Panc1 (cell line): ENCODE results near the gene ATG10. TPM values are rescaled to one million over a fixed set of nuclear protein-coding genes. Genes with fewer than 3 reads are reported as not detected.

Experiments used
- ATAC-seq: fragments of 200-7000 bp; cut with Tn5 transposase; 2 replicates; pipeline ENCODE4 v1.9.1; 2020; ENCODE audit warnings: mild to moderate bottlenecking, moderate library complexity
- BruUV-seq: library from RNA; stranded (reverse); fragments of 400-500 nt; replicated peaks from 2 replicates; lab custom pipeline; 2021; lab: Mats Ljungman, UMichigan
- CTCF ChIA-PET: fragments of 300-600 bp; sonication (Branson Sonifier 250); formaldehyde crosslinking; loops from one replicate; lab custom pipeline; 2022; ENCODE audit warnings: antibody characterized with exemption; lab: Charles Lee
- POLR2A ChIA-PET: fragments of 300-600 bp; sonication (Branson Sonifier 250); formaldehyde crosslinking; loops from one replicate; lab custom pipeline; 2022; ENCODE audit warnings: antibody characterized with exemption; lab: Charles Lee
- DNase-seq: peaks from one replicate; pipeline ENCODE4 v3.0.0-alpha.2; 2010; ENCODE audit warnings: low read depth, low spot score
- H3K27ac ChIP-seq: 2 replicates; pipeline ENCODE4 v1.5.1; 2011; ENCODE audit warnings: mild to moderate bottlenecking, low read length, inconsistent platforms
- H3K27me3 ChIP-seq: fragments of 200-500 bp; sonication (Bioruptor generic); 2 replicates; pipeline ENCODE4 v1.6.0; 2014; ENCODE audit warnings: low read length, inconsistent platforms; ENCODE audit not compliant: control insufficient read depth, insufficient read depth
- H3K36me3 ChIP-seq: fragments of 200-500 bp; sonication (Bioruptor generic); 2 replicates; pipeline ENCODE4 v1.5.1; 2014; ENCODE audit warnings: inconsistent platforms, mild to moderate bottlenecking, low read length, moderate library complexity; ENCODE audit not compliant: control insufficient read depth, insufficient read depth
- H3K4me1 ChIP-seq: 2 replicates; pipeline ENCODE4 v1.5.1; 2011; ENCODE audit warnings: inconsistent platforms, mild to moderate bottlenecking, low read length, moderate library complexity; ENCODE audit not compliant: control insufficient read depth, insufficient read depth
- H3K4me3 ChIP-seq, 2 experiments: 2 replicates each; pipeline ENCODE4 v1.5.1; 2011 to 2012; ENCODE audit warnings: low read depth in 2 of 2, low read length in 2 of 2, mild to moderate bottlenecking in 2 of 2, inconsistent platforms in 1 of 2, moderate library complexity in 1 of 2
- H3K9me3 ChIP-seq: fragments of 200-500 bp; sonication (Bioruptor generic); 2 replicates; pipeline ENCODE4 v1.5.1; 2014; ENCODE audit warnings: low read depth, mild to moderate bottlenecking, inconsistent platforms, low read length, moderate library complexity; ENCODE audit not compliant: control insufficient read depth, insufficient read depth
- CTCF ChIP-seq: fragments of 450-650 bp; IDR thresholded peaks from 2 replicates; pipeline ENCODE4 v1.5.1; 2017; ENCODE audit warnings: mild to moderate bottlenecking
- REST ChIP-seq, 2 experiments: IDR thresholded peaks; 2 replicates each; pipeline ENCODE4 v1.6.1; 2011 to 2012; ENCODE audit warnings: low read depth in 2 of 2, control low read depth in 1 of 2, low read length in 1 of 2, mild to moderate bottlenecking in 1 of 2, moderate library complexity in 1 of 2; ENCODE audit not compliant: insufficient read depth in 1 of 2
- TCF7L2 ChIP-seq: IDR thresholded peaks from 2 replicates; pipeline ENCODE4 v1.6.1; 2011; ENCODE audit warnings: mild to moderate bottlenecking, low read depth, low read length, inconsistent platforms
- in situ Hi-C: cut with HindIII; loops from 2 replicates; pipeline ENCODE4 v1.10.0; 2016; ENCODE audit warnings: low sequenced_read_pairs, low pct_unique_long_range_greater_than_20kb
- intact Hi-C: fragments of 100-400 bp; cut with micrococcal nuclease; formaldehyde crosslinking; loops from one replicate; pipeline ENCODE4 v1.10.0; 2022; ENCODE audit not compliant: unreplicated experiment
- total RNA-seq: library from RNA; stranded (reverse); gene quantifications from one replicate; pipeline ENCODE4 v1.2.1, GENCODE V29; 2021; ENCODE audit not compliant: unreplicated experiment

Gene ATG10
- total RNA-seq, 1 experiment from 2014 or later, result 14.0 TPM

- in situ Hi-C loops, result no loop called here
Observed at GRCh38 chr5:82165740-82166530, 194.1 kb downstream of the ATG10 start.

More at GRCh38 chr5:82165740-82166530, 194.1 kb downstream of the ATG10 start:
- peak; percentile 95 for ATAC-seq
- H3K36me3 ChIP-seq, result no peaks in the 10 kb centered on the region; the same call in 1 of the 2 replicates
- no peaks in the 10 kb centered on the region for H3K9me3 ChIP-seq
- no peaks in the 10 kb centered on the region for H3K27me3 ChIP-seq
- no peak overlapping the region for H3K27ac ChIP-seq
- ChIA-PET CTCF (interaction anchor here (0.6 to 1.4 kb wide), 7 partner anchors 57 to 864 kb away, joined by 3 to 5 read pairs (median 5); partner anchors contain the start of gene ZCCHC9), POLR2A (no interaction called here)
- peaks cover 4% of the 10 kb centered on the region; the same call in 1 of the 2 replicates for H3K4me1 ChIP-seq
- BruUV-seq, result no TSS peak
- intact Hi-C loops, result loop anchor here (10.0 kb wide), 1 partner anchor 421 kb away; no protein-coding TSS in a partner anchor
- DNase-seq, result no peak
- no peak overlapping the region for H3K4me3 ChIP-seq
- TF ChIP-seq TCF7L2 (no peak), CTCF (peak; percentile 79), REST (IDR thresholded peaks at IDR 0.05; ENCODE audit: insufficient read depth in 1 of 2, low read depth in 2 of 2, low read length in 1 of 2) (no peak)
